CD4-positive, alpha-beta T cell treated with Interleukin-4 for 1 hour (primary cell): ENCODE results near the gene CLCN6.

Experiments
- DNase-seq, 2 donors: peaks; one replicate each; pipeline ENCODE4 v3.0.0-alpha.2; 2020 to 2022

Gene CLCN6

GRCh38 chr1:11880911-11881748, 75.1 kb downstream of the CLCN6 start:
- DNase-seq = no peak

- no peak for DNase-seq
These were observed 75.9 kb downstream of the CLCN6 start for GRCh38 chr1:11881749-11882441.

GRCh38 chr1:11882814-11883538, 77.0 kb downstream of the CLCN6 start:
- no peak for DNase-seq

GRCh38 chr1:11885916-11886315, 79.9 kb downstream of the CLCN6 start:
- DNase-seq = no peak

- DNase-seq = no peak
These were observed 81.1 kb downstream of the CLCN6 start for GRCh38 chr1:11886986-11887665.

GRCh38 chr1:11887666-11888007, 81.6 kb downstream of the CLCN6 start:
- DNase-seq = no peak

GRCh38 chr1:11888206-11888876, 82.3 kb downstream of the CLCN6 start:
- no peak for DNase-seq

GRCh38 chr1:11888877-11889208, 82.9 kb downstream of the CLCN6 start:
- DNase-seq = no peak

- no peak for DNase-seq
These were observed 85.6 kb downstream of the CLCN6 start for GRCh38 chr1:11891433-11892186.
